Central memory CD8-positive, alpha-beta T cell (primary cell): ENCODE data around the gene RTN1.

Experiments used
- ATAC-seq: fragments of 150-1000 bp; cut with Tn5 transposase; replicated peaks from 2 replicates; pipeline ENCODE4 v1.10.0; 2022; ENCODE audit warnings: mild to moderate bottlenecking, moderate FRiP score, moderate number of reproducible peaks; ENCODE audit not compliant: poor library complexity, severe bottlenecking; ENCODE audit errors: extremely low read depth
- DNase-seq, 2 donors: peaks; one replicate each; pipeline ENCODE4 v3.0.0; 2021; ENCODE audit warnings: low spot score in 2 of 2
- H3K27ac Mint-ChIP-seq: one replicate; pipeline ENCODE4 v1.8.0; 2022; ENCODE audit warnings: low read depth, mild to moderate bottlenecking, moderate library complexity, mixed read lengths
- H3K27me3 Mint-ChIP-seq: one replicate; pipeline ENCODE4 v1.8.0; 2022; ENCODE audit warnings: mixed read lengths
- H3K36me3 Mint-ChIP-seq: one replicate; pipeline ENCODE4 v1.8.0; 2022; ENCODE audit warnings: mild to moderate bottlenecking, moderate library complexity, mixed read lengths; ENCODE audit not compliant: insufficient read depth
- H3K4me1 Mint-ChIP-seq: one replicate; pipeline ENCODE4 v1.8.0; 2022; ENCODE audit warnings: mixed read lengths
- H3K4me3 Mint-ChIP-seq: one replicate; pipeline ENCODE4 v1.8.0; 2022; ENCODE audit warnings: mild to moderate bottlenecking, moderate library complexity, mixed read lengths
- H3K9me3 Mint-ChIP-seq: one replicate; pipeline ENCODE4 v1.8.0; 2022; ENCODE audit warnings: mixed read lengths

The RTN1 gene

DNA sequence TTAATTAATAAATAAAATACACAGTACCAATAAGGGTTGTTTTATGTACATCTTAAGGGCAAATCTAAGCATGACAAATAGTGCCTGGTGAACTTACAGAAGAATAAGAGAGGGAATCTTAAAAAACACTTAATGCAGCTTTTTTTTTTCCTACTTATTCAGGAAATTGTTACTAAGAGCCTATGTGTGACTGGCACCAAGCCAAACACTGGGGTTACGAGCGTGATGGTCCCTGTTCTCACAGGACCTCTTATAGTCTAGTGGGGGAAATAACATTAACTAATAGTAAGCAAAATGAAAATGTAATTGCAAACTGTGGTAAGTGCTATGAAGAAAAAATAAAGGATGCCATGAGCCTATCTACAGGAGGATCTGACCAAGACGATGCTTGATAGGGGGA lies 53.6 kb downstream of the RTN1 start:
- H3K4me3 Mint-ChIP-seq: no peak overlapping the region
- H3K9me3 Mint-ChIP-seq: no peaks in the 10 kb centered on the region
- ATAC-seq (no peak), DNase-seq (no peak)
- H3K27me3 Mint-ChIP-seq: no peaks in the 10 kb centered on the region
- H3K27ac Mint-ChIP-seq: no peak overlapping the region
- H3K4me1 Mint-ChIP-seq: no peaks in the 10 kb centered on the region
- no peaks in the 10 kb centered on the region for H3K36me3 Mint-ChIP-seq

GRCh38 chr14:59814988-59815387 lies 55.6 kb downstream of the RTN1 start:
- H3K4me1 Mint-ChIP-seq: no peaks in the 10 kb centered on the region
- no peak for ATAC-seq
- H3K4me3 Mint-ChIP-seq: no peak overlapping the region
- no peaks in the 10 kb centered on the region for H3K9me3 Mint-ChIP-seq
- H3K27me3 Mint-ChIP-seq: no peaks in the 10 kb centered on the region
- DNase-seq: no peak
- no peaks in the 10 kb centered on the region for H3K36me3 Mint-ChIP-seq
- H3K27ac Mint-ChIP-seq: no peak overlapping the region

DNA sequence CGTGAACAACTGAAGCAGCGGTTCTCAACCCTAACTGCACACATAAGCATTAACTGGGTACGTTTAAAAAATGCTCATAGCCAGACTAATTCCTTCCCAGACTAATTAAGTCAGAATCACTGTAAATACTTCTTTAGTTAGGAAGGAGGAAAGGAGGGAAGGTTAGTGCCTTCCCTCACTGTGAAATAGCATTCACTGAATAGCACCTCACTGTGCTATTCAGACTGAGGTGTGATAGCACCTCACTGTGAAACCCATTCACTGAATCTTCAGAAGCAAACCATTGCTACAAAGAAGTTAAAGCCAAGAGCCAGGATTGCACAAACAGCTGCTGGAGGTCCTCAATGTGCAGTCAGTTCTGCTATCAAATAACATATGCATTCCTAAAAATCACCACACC lies 58.8 kb downstream of the RTN1 start:
- H3K9me3 Mint-ChIP-seq: no peaks in the 10 kb centered on the region
- H3K4me1 Mint-ChIP-seq: no peaks in the 10 kb centered on the region
- H3K27ac Mint-ChIP-seq: no peak overlapping the region
- no peaks in the 10 kb centered on the region for H3K36me3 Mint-ChIP-seq
- ATAC-seq (no peak), DNase-seq (no peak)
- no peaks in the 10 kb centered on the region for H3K27me3 Mint-ChIP-seq
- no peak overlapping the region for H3K4me3 Mint-ChIP-seq

DNA sequence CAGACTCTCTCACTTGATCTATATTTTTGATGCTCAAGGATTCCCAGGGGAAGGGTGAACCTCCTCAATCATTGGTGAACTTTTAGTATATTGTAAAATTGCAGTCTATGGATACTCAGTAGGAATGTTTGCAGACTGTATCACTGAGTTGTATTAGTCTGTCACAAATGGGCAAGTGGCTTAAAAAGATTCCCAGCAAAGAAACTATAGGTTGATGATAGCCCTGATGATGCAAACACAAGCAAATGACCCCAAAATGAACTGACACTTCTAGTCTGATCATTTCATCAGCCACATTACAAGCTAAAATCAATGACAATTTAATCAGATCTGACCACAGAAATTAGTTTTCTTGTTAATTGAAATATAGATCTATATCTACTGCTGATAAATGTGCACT lies 59.5 kb downstream of the RTN1 start:
- H3K27me3 Mint-ChIP-seq: no peaks in the 10 kb centered on the region
- no peak overlapping the region for H3K27ac Mint-ChIP-seq
- H3K4me3 Mint-ChIP-seq: no peak overlapping the region
- no peaks in the 10 kb centered on the region for H3K9me3 Mint-ChIP-seq
- no peak for ATAC-seq
- no peaks in the 10 kb centered on the region for H3K36me3 Mint-ChIP-seq
- H3K4me1 Mint-ChIP-seq: no peaks in the 10 kb centered on the region
- DNase-seq: no peak

- DNase-seq: no peak
- Mint-ChIP-seq H3K4me3 (no peak overlapping the region), H3K9me3 (no peaks in the 10 kb centered on the region), H3K4me1 (no peaks in the 10 kb centered on the region), H3K27me3 (peaks cover 11% of the 10 kb centered on the region), H3K36me3 (no peaks in the 10 kb centered on the region), H3K27ac (no peak overlapping the region)
- no peak for ATAC-seq
Measured at GRCh38 chr14:59803052-59803540, 67.5 kb downstream of the RTN1 start.

DNA sequence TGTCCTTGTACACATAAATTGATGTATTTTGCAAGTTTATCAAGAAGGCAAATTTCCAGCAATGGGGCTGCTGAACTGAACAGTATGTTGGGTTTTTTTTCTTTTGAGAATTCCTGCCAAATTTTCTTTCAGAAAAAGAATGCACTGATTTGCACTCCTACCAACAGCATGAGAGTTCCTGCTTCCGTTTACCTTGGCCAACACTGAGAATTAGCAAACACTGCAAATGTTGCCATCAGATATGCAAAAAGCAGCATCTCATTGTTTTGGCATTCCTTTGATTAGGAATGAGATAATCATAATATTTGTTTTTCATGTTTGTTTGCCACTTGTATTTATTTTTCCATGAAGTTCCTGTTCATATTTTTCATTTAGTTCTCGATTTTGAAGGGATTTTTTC lies 82.4 kb downstream of the RTN1 start:
- Mint-ChIP-seq H3K4me1 (no peaks in the 10 kb centered on the region), H3K27me3 (peaks cover 5% of the 10 kb centered on the region), H3K9me3 (no peaks in the 10 kb centered on the region), H3K4me3 (no peak overlapping the region), H3K27ac (no peak overlapping the region), H3K36me3 (no peaks in the 10 kb centered on the region)
- ATAC-seq (no peak), DNase-seq (no peak)

- no peak overlapping the region for H3K27ac Mint-ChIP-seq
- H3K36me3 Mint-ChIP-seq: no peaks in the 10 kb centered on the region
- DNase-seq (no peak), ATAC-seq (no peak)
- peaks cover 10% of the 10 kb centered on the region for H3K27me3 Mint-ChIP-seq
- no peak overlapping the region for H3K4me3 Mint-ChIP-seq
- H3K4me1 Mint-ChIP-seq: no peaks in the 10 kb centered on the region
- H3K9me3 Mint-ChIP-seq: no peaks in the 10 kb centered on the region
Measured at GRCh38 chr14:59787045-59787674, 83.4 kb downstream of the RTN1 start.

GRCh38 chr14:59785629-59786028 lies 84.9 kb downstream of the RTN1 start:
- Mint-ChIP-seq H3K36me3 (no peaks in the 10 kb centered on the region), H3K4me1 (no peaks in the 10 kb centered on the region), H3K27ac (no peak overlapping the region), H3K27me3 (peaks cover 10% of the 10 kb centered on the region), H3K9me3 (no peaks in the 10 kb centered on the region), H3K4me3 (no peak overlapping the region)
- ATAC-seq: no peak
- no peak for DNase-seq

DNA sequence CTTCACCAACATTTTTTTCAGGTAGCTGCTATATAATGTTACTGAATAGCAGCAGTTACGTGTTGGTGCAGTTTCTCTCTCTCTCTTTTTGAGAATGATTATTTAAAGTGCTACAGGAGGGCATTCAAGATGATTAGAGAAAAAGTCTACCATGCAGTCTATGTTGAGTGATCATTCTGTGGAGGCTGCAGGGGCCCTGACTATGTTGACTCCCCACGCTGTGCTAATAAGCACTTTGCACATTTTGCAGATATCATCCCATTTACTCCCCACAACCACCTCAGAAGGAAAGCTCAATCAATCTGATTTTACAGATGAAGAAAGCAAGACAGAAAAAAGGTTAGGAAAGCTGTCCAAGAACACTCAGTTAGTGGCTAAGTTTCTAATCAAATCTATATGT lies 87.8 kb downstream of the RTN1 start:
- ATAC-seq (no peak), DNase-seq (no peak)
- Mint-ChIP-seq H3K4me1 (no peaks in the 10 kb centered on the region), H3K27ac (no peak overlapping the region), H3K36me3 (no peaks in the 10 kb centered on the region), H3K4me3 (no peak overlapping the region), H3K27me3 (peaks cover 22% of the 10 kb centered on the region), H3K9me3 (no peaks in the 10 kb centered on the region)

- Mint-ChIP-seq H3K9me3 (no peaks in the 10 kb centered on the region), H3K27me3 (peaks cover 12% of the 10 kb centered on the region), H3K27ac (no peak overlapping the region), H3K4me1 (no peaks in the 10 kb centered on the region), H3K36me3 (no peaks in the 10 kb centered on the region), H3K4me3 (no peak overlapping the region)
- no peak for DNase-seq
- no peak for ATAC-seq
Measured at GRCh38 chr14:59777006-59777579, 93.5 kb downstream of the RTN1 start.

GRCh38 chr14:59776468-59776867 lies 94.1 kb downstream of the RTN1 start:
- Mint-ChIP-seq H3K27ac (no peak overlapping the region), H3K4me1 (no peaks in the 10 kb centered on the region), H3K4me3 (no peak overlapping the region), H3K9me3 (no peaks in the 10 kb centered on the region), H3K36me3 (no peaks in the 10 kb centered on the region), H3K27me3 (peaks cover 12% of the 10 kb centered on the region)
- DNase-seq (no peak), ATAC-seq (no peak)

DNA sequence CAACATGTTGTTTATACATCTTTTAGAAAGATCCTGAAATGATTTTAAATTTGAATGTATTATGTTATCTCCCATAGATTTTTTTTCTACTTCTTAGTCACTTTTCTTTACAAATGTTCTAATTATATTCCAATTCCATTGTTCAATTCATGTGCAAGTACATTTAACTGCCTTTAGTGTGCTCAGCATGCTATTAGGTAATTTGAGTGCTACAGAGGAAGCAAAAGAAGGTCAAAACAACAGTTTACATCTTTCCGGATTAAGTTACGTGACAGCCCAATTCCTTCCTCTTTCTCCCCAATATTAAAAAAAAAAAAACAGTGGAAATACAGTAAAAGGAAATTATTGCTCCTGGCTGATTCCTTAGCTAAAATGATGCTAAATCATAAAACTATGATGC lies 98.3 kb downstream of the RTN1 start:
- H3K27ac Mint-ChIP-seq: no peak overlapping the region
- no peak for DNase-seq
- no peak for ATAC-seq
- H3K36me3 Mint-ChIP-seq: peaks cover 2% of the 10 kb centered on the region
- H3K9me3 Mint-ChIP-seq: no peaks in the 10 kb centered on the region
- H3K27me3 Mint-ChIP-seq: no peaks in the 10 kb centered on the region
- no peaks in the 10 kb centered on the region for H3K4me1 Mint-ChIP-seq
- H3K4me3 Mint-ChIP-seq: no peak overlapping the region

DNA sequence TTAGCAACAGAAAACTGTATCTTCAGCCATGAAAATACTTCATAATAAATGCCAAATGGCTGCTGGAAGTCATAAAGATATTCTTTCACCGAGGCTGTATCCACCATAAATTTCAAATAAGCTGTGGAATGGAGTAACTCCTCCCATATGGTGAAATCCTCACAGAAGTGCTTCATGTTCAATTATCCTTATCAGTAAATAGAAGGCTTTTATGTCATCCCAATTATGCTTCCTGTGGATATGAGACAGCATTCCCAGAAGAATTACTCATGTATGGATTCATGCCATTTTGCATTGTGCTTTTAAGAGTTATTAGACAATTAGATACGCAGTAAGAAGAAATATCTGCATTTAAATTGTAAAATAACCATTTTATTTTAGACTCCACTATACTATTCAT lies 99.0 kb downstream of the RTN1 start:
- Mint-ChIP-seq H3K27me3 (no peaks in the 10 kb centered on the region), H3K27ac (no peak overlapping the region), H3K36me3 (peaks cover 2% of the 10 kb centered on the region), H3K4me1 (no peaks in the 10 kb centered on the region), H3K9me3 (no peaks in the 10 kb centered on the region), H3K4me3 (no peak overlapping the region)
- ATAC-seq (no peak), DNase-seq (no peak)
